GM19240 (cell line): ENCODE measurements around the gene CMTM8.
A peak's percentile ranks its signal among the peaks of the same experiment; 100 is the strongest.
"Not testable (repeated sequence)": the region's sequence is repeated elsewhere in the genome, so short reads cannot be mapped to it uniquely, and the experiment has no call there.

ENCODE experiments used
- DNase-seq: peaks from one replicate; pipeline ENCODE4 v3.0.0; 2011; ENCODE audit warnings: low spot score; ENCODE audit not compliant: insufficient read length

CMTM8 gene

GRCh38 chr3:32228743-32229142 lies 9.7 kb upstream of the CMTM8 start:
- DNase-seq, result not testable (repeated sequence)

DNA sequence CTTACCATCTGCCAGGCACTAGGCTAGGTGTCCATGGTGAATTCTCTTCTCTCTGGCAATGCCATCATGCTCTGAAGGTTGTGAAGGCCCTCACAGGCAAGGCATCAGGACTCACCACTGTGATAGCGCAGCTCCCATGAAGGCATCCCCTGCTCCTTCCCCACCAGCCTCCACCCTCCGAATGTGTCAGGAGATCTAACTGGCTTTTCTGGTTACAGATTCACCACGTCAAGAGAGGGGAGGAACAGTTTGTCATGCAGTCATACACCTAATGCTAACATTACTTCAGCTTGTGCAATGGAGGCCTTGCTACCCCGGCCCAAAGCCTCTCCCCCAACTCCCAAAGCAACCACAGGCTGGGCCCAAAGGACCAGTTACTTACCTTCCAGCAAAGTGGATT lies 8.9 kb upstream of the CMTM8 start:
- no peak for DNase-seq

DNA sequence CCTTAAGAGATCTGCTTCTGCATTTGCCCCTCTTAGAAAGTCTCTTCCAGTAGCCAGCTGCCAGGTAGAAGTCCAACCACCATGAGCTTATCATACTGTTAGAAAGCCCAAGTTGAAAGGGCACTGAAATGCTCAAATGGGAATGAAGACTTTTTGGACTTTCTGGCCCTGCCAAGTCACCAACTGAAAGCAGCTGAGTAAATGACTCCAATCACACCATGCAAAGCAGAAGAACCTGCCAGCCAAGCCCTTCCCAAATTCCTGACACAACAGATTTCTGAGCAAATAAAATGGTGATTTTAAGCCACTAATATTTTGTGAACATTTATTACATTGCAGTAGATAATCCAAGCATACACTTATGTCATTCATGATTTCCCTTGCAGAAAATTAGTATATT lies 2.1 kb upstream of the CMTM8 start:
- DNase-seq, result no peak

GRCh38 chr3:32237670-32238452 lies 619 bp upstream of the CMTM8 start:
- no peak for DNase-seq

- DNase-seq, result no peak
Observed at GRCh38 chr3:32239307-32240158, 1.1 kb downstream of the CMTM8 start.

DNA sequence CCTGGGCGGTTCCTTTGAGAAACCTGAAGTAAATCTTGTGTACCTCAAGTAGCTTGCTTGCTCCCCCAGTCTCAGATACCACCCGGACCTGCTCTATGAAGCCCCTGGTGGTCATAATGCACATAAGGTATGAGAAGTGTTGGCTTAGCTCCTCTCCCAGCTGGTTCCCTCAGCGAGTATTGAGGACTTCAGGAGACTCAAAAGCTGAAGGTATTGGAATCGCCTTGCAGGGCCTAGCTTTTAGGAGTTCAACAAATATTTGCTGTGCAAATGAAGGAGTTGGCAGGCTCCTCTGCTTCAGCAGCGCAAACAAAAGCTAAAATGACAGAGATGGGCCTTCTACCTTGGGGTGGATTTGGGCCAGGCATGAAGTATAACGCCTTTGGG lies 1.7 kb downstream of the CMTM8 start:
- peak; percentile 29 for DNase-seq

- DNase-seq, result no peak
Observed at GRCh38 chr3:32241100-32241499, 2.6 kb downstream of the CMTM8 start.

- no peak for DNase-seq
Observed at GRCh38 chr3:32243519-32243918, 5.0 kb downstream of the CMTM8 start.

DNA sequence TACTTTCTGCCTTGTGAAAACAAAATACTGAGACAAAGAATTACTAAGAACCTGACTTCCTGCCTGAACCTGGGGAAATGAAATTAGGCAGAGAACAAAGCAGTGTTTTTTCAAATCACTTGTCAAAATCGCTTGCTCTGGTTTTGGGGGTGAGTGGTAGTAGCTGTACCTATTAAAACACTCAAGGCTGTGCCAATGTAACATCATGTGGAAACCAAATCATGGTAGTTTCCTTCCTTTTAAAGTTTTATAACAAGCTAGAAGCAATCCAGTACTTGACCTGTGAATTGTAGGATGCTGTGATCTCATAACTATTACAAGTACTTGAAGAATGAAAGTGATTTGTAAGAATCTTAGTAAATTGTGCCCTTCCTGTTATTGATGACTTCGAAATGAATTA lies 6.7 kb downstream of the CMTM8 start:
- DNase-seq, result no peak

GRCh38 chr3:32246079-32246675 lies 7.7 kb downstream of the CMTM8 start:
- no peak for DNase-seq

- DNase-seq, result no peak
Observed at GRCh38 chr3:32249184-32249782, 10.8 kb downstream of the CMTM8 start.

DNA sequence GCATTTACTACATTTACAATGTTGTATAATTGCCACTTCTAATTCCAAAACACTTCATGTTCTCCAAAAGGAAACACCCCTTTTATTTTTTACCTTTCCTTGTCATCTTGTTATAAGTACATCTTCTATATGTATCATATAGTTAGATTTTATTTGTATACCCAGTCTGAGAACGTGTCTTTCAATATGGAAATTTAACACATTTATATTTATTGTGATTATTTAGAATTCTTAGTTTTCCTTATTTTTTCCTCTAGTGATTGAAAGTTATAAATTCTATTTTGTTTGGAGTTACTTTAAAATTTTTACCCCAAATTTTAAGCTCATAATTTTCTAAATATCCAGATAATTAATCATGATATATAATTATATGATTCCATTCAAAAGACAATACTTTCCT lies 15.8 kb downstream of the CMTM8 start:
- DNase-seq, result no peak

GRCh38 chr3:32255345-32255744 lies 16.9 kb downstream of the CMTM8 start:
- no peak for DNase-seq

GRCh38 chr3:32256206-32256605 lies 17.7 kb downstream of the CMTM8 start:
- DNase-seq, result no peak

DNA sequence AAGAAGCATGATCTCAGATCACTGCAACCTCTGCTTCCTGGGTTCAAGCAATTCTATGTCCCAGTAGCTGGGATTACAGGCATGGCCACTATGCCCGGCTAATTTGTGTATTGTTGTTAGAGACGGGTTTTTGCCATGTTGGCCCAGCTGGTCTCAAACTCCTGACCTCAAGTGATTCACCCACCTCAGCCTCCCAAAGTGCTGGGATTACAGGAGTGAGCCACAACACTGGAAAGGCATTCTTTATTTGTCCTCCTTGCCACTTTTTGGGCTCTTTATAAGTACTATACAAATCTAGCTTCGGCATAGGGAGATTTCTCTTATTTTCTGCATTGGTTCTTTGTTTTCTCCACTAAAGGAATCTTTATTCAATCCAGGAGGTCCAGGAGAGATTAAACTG lies 18.6 kb downstream of the CMTM8 start:
- DNase-seq, result no peak

GRCh38 chr3:32257641-32258438 lies 19.4 kb downstream of the CMTM8 start:
- DNase-seq, result no peak

GRCh38 chr3:32258869-32259268 lies 20.4 kb downstream of the CMTM8 start:
- DNase-seq, result no peak

GRCh38 chr3:32261545-32261944 lies 23.1 kb downstream of the CMTM8 start:
- no peak for DNase-seq

DNA sequence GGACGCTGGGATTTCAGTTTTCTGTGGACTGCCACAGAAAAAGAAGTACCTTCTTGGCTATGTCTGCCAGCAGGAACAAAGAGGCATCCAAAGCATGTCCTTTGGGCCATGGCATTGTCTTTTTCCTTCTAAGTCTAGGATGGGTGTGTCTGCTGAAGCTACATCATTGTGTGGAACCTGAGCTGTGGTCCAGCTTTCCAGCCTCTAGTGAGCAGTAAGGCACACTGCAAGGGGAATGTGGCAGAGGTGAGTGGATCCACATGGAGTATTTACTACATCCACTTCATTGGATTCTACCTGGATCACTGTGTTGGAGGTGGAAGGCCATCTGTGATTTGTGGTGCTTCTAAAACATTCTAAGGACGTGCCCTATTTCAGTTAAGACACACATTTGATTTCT lies 23.7 kb downstream of the CMTM8 start:
- DNase-seq, result no peak

DNA sequence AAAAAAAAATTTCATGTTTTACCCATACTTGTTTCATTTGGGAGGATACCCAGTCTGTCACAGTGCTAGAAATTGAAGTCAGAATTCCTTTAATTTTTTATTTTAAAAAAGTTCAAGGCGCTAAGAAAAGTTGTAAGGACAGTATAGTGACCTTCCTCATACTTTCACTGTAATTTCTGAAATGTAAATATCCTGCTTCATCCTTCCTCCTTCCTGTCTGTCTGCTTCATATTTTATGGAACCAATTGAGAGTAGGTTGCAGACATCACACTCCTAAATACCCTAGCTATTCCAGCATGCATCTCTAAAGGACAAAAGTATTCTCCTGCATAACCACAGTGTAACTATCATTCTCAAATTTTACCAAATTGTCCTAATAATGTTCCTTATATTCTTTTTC lies 35.8 kb downstream of the CMTM8 start:
- DNase-seq, result no peak

DNA sequence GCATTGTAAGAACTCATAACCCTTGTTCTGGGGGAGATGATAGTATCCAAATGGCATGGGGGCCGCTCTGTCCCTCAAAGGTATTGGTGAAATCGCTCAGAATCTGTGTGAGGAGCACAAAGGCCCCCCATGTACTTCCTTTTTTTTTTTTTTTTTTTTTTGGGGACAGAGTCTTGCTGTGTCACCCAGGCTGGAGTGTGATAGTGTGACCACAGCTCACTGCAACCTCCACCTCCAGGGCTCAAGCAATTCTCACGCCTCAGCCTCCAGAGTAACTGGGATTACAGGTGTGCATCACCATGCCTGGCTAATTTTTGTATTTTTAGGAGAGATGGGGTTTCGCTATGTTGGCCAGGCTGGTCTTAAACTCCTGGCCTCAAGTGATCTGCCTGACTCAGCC lies 37.0 kb downstream of the CMTM8 start:
- DNase-seq, result no peak
